GM18502 (cell line): ENCODE results near the gene AHNAK.
"Not testable (repeated sequence)": the region's sequence is repeated elsewhere in the genome, so short reads cannot be mapped to it uniquely, and the experiment has no call there.

Source experiments
- ATAC-seq: cut with Tn5 transposase; IDR thresholded peaks from one replicate; pipeline ENCODE4 v1.9.1; 2021; ENCODE audit warnings: mild to moderate bottlenecking; ENCODE audit not compliant: unreplicated experiment, poor library complexity

Gene AHNAK

DNA sequence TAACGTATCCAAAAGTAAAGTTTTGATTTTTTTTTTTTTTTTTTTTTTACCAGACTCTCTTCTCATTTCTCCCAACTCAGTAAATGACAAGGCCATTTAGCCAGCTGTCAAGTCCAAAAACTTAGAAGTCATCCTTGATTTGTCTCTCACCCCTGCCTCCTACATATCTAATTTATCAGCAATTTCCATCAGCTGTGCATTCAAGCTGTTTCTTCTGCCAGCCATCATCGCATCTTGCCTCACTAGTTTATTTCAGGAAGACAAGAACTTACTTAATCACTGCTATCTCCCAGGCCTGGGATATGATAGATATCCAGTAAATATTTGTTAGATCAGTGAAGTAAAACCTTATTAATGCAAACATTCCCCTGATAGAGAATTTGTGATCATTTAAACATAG is 80.2 kb downstream of the AHNAK start:
- ATAC-seq: no peak

DNA sequence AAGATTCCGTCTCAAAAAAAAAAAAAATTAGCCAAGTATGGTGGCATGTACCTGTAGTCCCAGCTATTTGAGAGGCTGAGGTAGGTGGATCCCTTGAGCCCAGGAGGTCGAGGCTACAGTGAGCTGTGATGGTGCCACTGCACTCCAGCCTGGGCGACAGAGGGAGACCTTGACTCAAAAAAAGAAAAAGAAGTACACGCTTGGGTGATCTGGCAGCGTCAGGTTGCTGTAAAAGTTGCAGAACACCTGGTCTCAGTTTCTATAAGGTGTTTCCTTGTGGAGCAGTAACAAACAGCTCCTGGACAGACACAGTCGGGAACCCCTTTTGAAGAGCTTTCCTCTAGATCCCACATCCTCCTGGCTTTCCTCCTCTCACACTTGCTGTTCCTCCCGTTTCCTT is 82.0 kb downstream of the AHNAK start:
- no peak for ATAC-seq

DNA sequence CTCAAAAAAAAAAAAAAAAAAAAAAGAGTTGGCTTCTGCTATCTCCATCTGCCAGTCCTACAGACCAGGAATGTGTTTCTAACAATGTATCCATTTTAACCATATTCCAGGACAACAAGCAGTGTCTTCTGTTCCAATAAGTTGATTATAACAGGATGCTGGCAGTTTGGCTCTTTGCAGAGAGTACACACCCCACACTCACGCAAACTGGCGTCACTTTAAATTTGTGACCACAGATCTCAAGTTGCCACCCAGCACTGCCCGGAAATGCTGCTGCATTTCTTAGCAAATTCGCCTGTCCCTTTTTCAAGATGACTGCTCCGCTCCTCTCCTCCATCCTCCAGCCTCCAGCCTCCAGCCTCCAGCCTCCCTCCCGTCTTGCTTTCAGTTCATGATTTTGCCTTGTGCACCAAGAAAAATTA is 83.5 kb downstream of the AHNAK start:
- no peak for ATAC-seq

DNA sequence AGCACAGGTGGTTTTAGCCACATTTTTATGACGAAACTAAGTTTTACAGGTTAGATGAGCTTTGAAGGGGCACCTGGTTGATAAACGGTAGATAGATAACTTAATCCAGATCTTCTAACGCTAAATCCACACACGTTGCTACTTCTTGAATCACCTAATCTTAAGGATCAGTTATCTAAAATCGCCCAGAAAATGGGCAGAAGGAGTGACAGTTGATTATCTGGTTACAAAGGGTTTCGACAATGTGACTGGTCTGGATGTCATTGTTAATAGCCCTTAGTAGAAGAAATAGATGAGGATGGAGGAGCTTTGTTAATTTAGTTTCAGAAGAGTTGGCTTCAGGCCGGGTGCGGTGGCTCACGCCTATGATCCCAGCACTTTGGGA is 84.1 kb downstream of the AHNAK start:
- no peak for ATAC-seq

DNA sequence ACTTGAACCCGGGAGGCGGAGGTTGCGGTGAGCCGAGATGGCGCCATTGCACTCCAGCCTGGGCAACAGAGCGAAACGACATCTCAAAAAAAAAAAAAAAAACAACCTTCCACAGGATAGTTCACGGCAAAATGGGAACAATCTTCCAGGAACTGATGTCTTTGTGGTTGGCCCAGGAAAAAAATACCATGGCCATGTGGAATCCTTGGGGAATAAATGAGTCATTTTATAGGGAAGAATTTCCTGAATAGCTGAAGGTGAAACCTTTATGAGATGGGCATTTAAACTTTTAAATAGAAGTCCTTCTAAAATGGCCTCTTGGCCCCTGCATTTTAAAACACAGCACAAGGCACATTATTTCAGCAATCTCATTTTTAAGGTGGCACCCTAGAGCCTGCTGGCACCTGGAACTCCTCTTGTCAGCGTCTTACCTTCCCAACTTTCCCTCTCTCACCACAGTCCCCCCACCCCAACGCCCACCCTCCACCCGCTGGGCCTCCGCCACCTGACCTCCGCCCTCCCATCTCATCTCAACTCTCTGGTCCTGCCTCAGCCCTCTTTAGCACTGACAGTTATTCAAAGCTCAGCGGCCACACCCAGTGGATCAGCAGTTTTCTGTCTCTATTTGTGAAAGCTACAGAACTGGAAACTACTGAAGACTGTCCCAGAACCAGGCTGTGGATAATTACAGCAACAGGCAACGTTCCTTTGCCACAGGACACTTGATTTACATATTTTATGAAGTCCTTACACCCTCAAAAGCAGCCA is 84.7 kb downstream of the AHNAK start:
- ATAC-seq: no peak

DNA sequence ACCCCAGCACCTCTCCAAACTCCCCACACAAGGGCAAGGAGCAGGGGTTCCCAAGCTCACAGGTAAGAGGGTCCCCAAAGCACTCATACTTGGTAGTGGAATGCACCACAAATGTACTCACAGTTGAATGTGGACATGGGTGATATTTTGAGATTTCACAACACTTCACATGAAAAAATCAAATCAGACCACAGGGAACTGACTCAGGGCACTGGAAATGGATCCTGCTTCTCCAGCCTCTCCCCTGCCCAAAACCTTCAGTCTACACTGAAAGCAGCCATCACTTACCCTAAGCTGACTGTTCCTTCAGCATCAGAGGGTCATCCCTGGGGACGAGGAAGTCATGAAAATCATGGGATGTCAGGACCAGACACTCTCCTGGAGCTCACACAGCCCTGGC is 87.5 kb downstream of the AHNAK start:
- no peak for ATAC-seq

DNA sequence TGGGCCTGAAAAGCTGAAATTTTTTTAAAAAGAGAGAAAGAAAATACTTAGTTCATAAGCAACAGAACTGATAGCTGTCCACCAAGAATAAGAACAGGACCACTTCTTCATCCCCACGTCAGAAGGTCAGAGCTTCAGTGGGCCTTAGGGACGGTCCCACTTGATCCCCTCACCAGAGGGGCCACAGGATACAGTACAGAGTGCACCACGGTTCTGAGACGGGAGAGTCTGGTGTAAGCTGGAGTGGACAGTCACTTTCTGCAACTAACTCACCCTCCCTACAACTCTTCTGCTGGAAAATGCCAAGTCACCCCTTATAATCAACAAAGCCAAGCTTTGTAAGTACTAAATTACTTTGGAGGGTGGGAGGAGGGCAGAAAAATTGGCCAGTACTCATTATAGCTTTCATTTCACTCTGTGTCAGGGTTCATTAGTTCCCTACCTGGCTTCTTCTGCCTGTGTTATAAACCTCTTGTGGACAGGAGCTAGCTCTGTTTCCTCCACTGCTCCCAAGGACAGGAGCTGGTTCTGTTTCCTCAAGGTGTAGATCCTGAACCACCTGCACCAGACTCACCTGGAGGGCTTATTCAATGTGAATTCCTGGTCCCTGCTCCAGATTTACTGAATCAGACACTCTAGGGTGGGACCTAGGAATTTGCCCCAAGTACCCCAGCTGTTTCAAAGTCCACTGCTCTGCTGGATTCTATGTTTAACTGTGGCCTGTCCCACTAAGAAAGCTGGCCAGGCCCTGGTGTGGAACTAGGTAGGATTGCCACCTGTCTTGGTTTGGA is 88.2 kb downstream of the AHNAK start:
- no peak for ATAC-seq

DNA sequence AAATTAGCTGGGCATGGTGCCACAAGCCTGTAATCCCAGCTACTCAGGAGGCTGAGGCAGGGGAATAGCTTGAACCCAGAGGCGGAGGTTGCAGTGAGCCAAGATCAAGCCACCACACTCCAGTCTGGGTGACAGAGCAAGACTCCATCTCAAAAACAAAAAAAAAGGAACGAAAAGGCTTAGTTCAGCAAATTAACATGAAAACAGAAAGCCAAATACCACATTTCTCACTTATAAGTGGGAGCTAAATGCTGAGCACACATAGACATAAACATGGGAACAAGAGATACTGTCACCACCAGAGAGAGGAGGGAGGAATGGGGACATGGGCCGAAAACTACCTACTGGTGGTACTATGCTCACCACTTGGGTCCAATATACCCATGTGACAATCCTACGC is 89.1 kb downstream of the AHNAK start:
- no peak for ATAC-seq

DNA sequence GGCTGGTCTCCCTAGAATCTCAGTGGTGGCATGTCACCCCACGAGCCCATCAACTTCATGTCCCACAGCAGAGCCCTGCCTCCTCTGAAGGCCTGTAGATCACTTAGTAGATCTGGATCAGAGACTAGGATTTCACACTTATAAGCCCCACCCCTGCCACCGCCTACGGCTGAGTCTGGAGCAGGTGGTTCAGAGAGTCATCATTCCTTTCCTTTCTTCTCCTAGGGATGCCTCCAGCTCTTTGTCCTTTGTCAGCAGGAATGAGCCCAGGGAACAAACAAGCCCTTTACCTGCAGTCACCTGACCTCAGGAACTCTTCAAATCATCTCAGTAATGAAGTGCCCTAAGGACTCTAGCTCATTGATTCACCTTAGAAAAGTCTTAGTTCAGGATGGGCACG is 90.0 kb downstream of the AHNAK start:
- ATAC-seq: no peak

DNA sequence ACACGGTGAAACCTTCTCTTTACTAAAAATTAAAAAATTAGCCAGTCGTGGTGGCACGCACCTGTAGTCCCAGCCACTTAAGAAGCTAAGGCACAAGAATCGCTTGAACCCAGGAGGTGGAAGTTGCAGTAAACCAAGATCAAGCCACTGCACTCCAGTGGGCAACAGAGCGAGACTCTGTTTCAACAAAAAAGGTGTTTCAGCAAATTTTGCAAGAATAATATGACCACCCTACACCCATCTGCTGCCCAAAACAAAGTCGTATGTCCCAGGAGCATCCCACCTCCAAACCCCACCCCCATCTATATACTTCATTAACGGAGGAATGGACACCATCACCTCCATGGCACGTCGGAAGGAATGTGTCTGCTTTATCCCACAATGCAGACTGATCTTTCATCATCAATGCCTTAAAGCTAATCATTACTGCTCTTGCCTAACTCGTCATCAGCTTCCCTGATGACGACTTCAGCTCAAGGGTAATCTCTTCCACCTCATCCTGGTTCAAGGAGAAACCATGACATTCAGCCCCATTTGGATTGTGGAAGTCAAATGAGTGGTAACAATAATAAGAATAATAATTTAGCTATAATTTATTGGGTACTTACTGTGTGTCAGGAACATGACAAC is 93.7 kb downstream of the AHNAK start:
- ATAC-seq: no peak

DNA sequence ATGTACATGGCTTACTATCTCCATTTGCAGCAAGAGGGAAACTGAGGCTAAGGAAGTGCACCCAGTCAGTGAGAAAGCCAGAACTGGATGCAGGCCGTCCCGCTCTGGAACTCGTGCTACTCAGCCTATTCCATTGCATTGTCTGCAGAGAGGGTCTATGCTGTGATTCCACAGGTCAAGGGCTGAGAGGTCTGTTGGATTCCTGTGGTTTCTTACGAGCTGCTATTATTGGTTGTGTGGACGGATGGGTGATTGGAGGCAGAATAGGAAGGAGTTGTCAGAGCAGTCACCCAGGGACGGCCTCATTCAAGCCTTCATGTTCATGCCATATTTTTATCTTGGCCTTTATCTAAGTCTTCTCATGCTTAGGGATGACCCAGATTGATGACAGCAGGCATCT is 94.3 kb downstream of the AHNAK start:
- no peak for ATAC-seq

DNA sequence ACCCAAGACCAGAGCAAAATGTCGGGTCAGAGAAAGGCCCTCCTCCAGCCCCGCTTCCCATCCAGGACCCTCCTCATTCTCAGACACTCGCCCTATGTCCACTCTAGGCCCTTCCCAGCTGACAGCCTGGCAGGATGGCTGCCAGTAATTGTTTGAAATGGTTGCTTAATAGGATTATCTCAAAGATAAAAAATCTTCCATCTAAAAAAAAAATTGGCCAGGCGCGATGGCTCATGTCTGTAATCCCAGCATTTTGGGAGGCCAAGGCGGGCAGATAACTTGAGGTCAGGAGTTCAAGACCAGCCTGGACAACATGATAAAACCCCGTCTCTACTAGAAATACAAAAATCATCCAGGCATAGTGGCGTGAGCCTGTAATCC is 95.4 kb downstream of the AHNAK start:
- ATAC-seq: no peak

DNA sequence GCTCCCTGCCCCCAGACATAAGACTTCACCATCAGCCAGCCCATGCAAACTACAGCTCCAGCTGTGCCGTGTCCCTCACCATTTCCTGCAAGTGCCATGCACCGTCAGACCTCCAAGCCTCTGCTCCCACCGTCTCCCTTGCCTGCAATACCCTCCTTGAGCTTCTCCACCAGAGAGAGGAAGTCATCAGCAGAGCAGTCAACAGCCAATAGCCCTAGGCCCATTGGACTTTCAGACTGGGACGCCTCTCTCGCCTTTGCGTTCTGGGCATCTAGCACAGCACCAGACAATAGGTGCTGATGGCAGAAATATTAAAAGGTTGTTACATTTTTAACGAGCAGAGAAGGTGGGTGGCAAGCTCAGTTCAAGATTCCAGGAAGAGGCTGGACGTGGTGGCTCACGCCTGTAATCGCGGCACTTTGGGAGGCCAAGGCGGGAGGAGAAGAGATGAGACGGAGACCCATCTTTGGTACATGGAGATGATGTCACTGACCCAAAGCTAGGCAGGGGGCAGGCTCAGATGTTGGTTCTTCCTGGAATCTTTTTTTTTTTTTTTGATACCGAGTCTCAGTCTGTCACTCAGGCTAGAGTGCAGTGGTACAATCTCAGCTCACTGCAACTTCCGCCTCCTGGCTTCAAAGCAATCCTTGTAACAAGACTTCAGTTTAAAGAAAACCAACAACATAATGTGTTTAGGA is 95.9 kb downstream of the AHNAK start:
- no peak for ATAC-seq

DNA sequence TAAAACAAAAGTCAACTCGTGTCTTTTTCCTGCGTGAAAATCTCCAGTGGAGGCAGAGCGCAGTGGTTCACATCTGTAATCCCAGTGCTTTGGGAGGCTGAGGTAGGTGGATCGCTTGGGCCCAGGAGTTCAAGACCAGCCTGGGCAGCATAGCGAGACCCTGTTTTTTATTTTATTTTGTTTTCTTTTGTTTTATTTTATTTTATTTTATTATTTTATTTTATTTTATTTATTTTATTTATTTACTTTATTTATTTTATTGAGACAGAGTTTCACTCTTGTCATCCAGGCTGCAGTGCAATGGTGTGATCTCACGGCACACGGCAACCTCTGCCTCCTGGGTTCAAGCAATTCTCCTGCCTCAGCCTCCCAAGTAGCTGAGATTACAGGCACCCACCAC is 96.7 kb downstream of the AHNAK start:
- ATAC-seq: not testable (repeated sequence)

DNA sequence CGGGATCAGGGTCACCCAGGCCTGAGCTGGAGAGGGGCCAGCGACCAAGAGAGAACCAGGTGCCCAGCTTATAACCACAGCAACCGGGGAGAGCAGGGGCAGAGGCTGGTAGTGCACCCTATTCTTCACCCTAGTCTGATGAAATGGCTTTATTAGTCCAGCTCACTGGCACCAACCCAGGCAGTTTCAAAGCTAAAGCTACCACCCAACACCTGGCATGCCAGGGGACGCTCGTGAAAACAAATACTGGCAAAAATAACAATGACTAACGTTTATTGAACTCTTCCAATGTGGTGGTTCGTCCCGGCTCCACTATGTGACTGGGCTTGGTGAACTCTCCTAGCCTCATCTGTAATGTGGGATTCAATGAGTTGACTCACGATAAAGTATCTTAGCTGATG is 97.2 kb downstream of the AHNAK start:
- no peak for ATAC-seq

DNA sequence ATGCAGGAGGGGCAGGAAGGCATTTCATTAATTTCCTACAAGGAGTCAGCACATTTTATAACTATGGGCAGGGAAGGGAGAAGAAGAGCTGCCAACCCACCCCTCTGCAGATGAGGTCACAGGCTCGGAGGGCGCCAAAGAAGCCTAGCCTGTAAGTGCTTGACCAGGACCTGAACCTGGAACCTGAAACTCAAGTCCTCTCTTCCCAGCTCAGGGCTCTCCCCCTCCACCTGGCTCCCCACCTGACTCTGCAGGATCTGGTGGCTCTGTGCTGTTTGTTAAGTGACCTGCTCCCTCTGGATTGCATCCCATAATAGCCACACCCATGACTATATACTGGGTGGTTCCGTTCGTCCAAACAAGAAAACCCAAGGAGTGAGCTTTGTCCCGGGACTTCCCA is 100.5 kb downstream of the AHNAK start:
- ATAC-seq: no peak

DNA sequence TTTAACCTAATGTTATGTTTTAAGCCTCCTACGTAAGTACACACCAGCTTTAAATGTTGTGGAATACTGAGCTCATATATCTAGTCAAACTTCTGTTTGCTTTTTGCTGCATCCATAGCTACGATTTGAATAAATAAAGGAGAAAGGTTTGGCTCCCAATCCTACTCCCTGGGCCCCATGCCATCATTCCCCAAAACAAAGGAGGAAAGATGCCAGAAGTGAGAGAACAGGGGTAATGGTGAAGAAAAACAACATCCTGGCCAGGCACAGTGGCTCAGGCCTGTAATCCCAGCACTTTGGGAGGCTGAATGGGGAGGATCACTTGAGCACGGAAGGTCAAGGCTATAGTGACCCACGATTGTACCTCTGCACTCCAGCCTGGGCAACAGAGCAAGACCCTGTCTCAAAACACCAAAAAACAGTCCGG is 101.3 kb downstream of the AHNAK start:
- no peak for ATAC-seq

DNA sequence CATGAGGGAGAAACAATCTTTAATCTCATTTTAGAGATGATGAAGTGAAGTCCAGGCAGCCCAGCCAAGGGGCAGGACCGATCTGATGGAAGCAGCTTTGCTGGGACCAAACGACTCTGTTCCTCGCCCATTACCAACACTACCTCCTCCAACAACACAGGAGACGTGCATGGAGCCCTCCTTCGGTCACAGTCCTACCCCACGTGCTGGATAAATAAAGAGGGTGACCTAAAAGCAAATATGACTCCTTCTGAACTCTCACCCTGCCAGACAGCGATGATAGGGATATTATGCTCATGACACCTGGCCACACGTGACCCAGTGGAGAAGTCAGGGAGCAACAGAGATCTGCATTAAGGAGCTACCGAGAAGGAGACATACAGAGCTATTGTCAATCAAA is 101.8 kb downstream of the AHNAK start:
- no peak for ATAC-seq

DNA sequence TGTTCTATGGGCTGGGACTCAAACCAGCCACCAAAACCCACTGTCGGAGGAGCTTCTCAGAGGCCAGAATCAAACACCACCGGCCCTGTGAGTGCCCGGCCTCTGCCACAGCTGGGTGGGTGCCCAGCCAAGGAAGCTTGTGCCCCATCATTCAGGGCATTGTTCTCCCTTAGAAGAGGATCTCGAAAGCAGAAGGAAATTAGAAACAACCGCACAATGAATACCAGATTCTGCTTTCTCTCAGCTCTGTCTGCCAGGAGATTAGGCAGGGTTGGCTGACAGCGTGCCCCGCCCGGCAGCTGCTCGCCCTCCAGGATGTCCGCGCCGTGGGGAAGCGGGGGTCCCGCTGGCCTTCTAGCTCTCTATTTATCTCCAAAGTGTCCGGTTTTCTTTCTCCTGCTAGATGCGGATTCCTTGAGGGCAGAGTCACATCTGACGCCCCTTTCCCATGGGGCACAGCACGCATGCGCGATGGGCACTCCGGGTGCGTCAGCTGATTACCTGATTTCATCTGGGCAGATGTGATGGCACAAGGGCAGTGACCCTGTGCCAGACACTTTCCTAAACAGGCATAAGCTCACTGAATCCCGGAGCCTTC is 102.3 kb downstream of the AHNAK start:
- ATAC-seq: no peak

DNA sequence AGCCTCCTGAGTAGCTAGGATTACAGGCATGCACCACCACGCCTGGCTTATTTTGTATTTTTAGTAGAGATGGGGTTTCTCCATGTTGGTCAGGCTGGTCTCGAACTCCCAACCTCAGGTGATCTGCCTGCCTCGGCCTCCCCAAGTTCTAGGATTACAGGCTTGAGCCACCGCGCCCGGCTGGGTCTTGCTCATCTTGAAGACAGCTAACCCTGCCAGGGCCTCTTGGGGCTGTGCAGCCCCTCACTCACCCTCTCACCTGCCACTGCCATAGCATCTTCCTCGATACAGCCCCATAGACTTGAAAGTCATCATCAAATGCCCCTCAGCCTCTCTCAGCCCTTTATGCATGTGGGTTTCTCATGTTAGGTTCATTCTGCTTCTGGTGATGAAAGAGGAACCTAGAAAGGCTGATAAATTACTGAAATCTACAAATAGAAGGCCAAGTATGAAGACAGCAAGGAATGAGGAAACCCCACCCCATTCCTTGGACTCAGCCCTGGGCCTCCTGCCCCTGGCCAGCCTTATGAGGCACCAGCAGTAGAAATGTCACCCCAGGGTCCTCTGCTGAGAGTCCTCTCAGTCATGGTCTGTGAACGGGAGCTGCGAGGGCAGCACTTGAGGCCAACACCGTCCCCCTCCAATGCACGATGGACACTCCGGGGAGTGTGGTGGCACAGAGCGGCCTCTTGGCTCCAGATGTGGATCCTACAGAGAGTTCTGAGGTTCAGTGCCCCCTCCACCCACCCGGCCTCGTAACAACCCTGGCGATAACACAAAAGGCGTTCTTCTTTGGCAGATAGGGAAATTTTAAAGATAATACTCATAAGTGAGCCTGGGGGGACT is 103.0 kb downstream of the AHNAK start:
- ATAC-seq: no peak
